Activated CD8-positive, alpha-beta memory T cell treated with anti-CD3 and anti-CD28 coated beads for 36 hours (primary cell): ENCODE data around the gene IQSEC2. TPM values are rescaled to one million over a fixed set of nuclear protein-coding genes. Genes with fewer than 3 reads are reported as not detected.

ENCODE experiments used
- CTCF ChIA-PET: fragments of 350-600 bp; sonication (Branson Sonifier 250); formaldehyde crosslinking; loops from one replicate; lab custom pipeline; 2021; ENCODE audit warnings: antibody characterized with exemption; lab: Charles Lee
- POLR2A ChIA-PET: fragments of 350-600 bp; sonication (Branson Sonifier 250); formaldehyde crosslinking; loops from one replicate; lab custom pipeline; 2021; ENCODE audit warnings: antibody characterized with exemption; lab: Charles Lee
- total RNA-seq, 2 experiments: library from RNA; stranded (reverse); gene quantifications; one replicate each; pipeline ENCODE4 v1.2.3, GENCODE V29; 2021

Gene IQSEC2
- total RNA-seq, 2 experiments from 2014 or later: 0.65 to 0.95 TPM

DNA sequence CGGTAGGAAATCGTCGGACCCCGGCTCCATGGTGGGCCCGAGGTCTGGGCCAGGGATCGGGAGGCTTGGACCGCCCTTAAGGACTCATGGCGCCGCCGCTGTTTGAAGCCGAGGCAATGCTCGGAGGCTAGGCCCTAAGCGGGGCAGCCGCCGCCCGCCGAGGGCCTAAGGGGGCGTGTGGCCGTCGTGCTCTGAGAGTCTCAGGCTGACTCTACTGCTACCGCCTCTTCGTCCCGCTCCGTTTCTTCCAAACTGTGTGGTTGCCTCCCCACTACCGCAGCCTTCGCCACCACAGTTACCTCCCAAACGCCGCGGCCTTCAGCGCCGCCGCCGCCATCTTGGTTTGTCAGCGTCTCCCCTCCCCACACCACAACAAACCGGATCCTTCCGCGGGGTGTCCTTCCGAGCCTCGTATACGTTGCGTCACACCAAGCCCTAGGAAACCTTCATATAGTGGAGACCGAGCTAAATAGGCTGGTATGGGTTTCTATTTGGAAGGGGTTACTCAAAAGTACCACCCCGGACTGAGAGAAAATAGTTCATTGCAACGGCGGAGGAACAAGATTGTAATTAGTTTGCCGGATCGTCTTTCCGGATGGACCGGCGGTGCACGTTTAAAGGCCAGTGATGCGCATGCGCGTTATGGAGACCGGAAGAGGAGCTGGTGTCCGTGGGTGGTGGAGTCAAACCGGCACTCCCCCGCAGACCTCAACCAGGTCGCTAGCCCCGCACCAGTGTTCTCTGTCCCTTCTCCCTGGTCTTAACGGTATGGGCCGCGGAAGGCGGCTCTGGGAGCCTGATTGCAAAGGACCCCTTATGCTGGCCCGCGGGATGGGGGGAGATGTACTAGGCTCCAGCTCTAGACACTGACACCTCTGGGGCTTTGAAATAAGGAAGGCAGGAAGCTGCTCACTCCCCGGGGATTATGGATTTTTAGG is 56.3 kb downstream of the IQSEC2 start, which contains the start of gene KDM5C:
Gene KDM5C (minus strand): TSS at position 348 of the 938 bp plus-strand sequence. CDS start 318 bp downstream, at position 30.
- ChIA-PET CTCF (no interaction called here), POLR2A (interaction anchor here (0.6 to 1.2 kb wide), 4 partner anchors 9 to 38 kb away, joined by 3 read pairs; no protein-coding TSS in a partner anchor)

DNA sequence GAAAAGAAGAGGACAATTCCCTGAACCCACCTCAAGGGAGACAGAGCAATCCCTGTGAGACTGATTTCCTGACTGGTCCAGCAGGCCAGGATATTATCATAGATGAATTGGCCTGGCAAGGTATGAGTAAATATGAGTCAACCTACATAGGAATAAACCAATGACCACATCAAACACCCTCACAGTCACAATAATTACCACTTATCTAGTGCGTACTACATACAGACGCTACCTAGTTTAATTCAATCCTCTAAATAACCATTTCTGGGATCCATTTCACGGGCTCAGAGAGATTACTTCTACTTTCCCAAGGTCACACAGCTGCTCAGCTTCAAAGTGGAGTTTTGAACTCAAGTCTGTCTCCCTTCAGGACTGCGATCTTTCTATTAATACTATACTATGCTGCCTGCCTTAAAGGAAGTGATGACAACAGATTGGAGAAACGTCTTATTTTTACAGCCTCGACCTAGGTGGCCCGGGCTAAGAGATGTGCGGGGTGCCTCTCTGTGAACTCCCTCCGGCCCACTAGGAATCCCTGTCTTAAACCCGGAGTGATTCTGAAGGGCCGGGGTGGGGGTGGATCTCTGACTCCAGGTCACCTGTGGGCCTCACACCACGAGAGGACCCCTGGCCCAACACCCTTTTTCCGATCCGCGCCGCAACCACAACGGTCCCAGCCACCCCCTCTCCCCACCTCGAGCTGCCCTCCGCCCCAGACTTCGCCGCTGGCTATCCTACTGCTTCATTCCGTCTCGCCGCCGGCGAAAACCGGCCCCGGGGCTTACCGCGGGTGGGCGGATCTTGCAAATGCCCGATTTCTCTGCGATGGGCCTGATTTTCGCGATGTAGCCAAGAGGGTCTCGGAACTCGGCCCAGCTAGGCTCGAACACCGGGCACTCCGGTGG is 57.2 kb downstream of the IQSEC2 start:
- CTCF ChIA-PET: no interaction called here
- POLR2A ChIA-PET: interaction anchor here (0.6 to 1.2 kb wide), 2 partner anchors 9 to 39 kb away, joined by 3 read pairs; no protein-coding TSS in a partner anchor

DNA sequence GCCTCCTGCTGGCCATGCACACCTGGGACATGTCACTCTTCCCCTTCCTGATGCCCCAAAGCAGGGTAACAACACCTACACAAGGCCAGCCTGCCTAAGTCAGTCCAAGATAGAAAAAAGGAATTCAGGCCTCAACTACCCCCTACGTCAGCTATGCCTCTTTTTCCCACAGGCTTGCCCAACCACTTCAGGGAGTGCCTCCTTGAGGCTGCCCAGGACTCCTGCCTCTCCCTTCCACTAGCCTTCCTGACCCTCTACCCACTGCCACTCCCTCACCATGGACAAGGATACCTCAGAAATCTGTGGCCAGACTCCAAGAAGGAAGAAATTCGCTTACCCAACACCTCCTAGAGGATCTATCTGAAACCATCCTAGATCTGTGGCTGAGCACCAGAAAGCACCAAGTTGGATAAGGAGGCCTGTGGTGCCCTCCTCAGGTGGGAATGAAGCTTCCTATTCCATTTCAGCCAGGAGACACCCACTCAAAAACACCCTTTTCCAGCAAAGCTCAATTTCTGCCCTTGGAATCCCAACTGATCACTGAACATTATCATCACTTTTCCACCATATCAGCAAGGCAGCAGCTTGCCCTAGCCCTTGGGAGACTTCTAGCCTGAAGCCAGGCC is 58.2 kb downstream of the IQSEC2 start:
- ChIA-PET CTCF (no interaction called here), POLR2A (no interaction called here)

Other genes starting within 250 kb of the IQSEC2 start
- under 1 TPM; 0.06 to 0.17 TPM for gene GPR173, start 232.8 kb downstream of the IQSEC2 start, total RNA-seq
- 10 to 100 TPM; 37.6 to 42.2 TPM for gene TSPYL2, start 199.2 kb downstream of the IQSEC2 start, total RNA-seq
- gene KANTR, start 187.4 kb downstream of the IQSEC2 start, total RNA-seq: 1 to 10 TPM; 5.2 to 5.4 TPM
- gene KDM5C, start 56.4 kb downstream of the IQSEC2 start, total RNA-seq: 10 to 100 TPM; 82.6 to 90.1 TPM
- gene SMC1A, start 141.1 kb upstream of the IQSEC2 start, total RNA-seq: 100 to 1,000 TPM; 154 to 157 TPM
- under 1 TPM; 0.65 to 0.89 TPM for gene RIBC1, start 141.3 kb upstream of the IQSEC2 start, total RNA-seq
- 100 to 1,000 TPM; 148 to 170 TPM for gene HSD17B10, start 152.8 kb upstream of the IQSEC2 start, total RNA-seq